Measurements from ENCODE around the gene KIF19. TPM values are rescaled to one million over a fixed set of nuclear protein-coding genes. Genes with fewer than 3 reads are reported as not detected.

KIF19 gene
- total RNA-seq, 4 donors from 2014 or later, result 0.41 to 1.8 (median 0.62) TPM; not detected in 1

DNA sequence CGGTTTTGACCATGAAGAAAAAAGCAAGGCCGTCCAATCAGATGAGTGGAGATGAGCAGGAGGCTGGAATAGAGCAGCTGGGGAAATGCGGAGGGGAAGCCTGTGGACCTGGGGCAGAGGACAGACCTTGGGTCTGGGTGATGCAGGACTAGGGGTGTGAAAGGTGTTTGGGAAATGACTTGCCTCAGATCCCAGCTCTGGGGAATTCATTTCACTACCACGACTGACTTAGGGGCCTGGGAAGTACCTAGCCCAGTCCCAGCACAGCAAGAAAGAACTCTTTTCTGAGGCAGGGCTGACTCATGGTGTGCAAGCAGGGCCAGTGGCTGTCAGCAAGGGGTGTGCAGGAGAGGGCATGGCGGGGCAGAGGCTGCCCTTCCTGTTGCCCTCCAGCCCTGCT, 37.2 kb upstream of the KIF19 start:
- intact Hi-C loops (cut with DNase I; ENCODE audit: low total_unique reads) (no loop called here), in situ Hi-C loops (cut with MboI; ENCODE audit: low sequenced_read_pairs in 4 of 4) (no loop called here)
- DNase-seq, result no peak
- Histone ChIP-seq H3K27ac (no peak overlapping the region), H3K9me3 (no peaks in the 10 kb centered on the region), H3K27me3 (peaks cover 0 to 13% (median 3%) of the 10 kb centered on the region in 3 donors), H3K4me3 (no peak overlapping the region), H3K36me3 (no peaks in the 10 kb centered on the region), H3K4me1 (no peaks in the 10 kb centered on the region)
- no peak for ATAC-seq
- no peak for TF ChIP-seq POLR2A (IDR thresholded peaks at IDR 0.05)
- TF ChIP-seq, protein P1, sequence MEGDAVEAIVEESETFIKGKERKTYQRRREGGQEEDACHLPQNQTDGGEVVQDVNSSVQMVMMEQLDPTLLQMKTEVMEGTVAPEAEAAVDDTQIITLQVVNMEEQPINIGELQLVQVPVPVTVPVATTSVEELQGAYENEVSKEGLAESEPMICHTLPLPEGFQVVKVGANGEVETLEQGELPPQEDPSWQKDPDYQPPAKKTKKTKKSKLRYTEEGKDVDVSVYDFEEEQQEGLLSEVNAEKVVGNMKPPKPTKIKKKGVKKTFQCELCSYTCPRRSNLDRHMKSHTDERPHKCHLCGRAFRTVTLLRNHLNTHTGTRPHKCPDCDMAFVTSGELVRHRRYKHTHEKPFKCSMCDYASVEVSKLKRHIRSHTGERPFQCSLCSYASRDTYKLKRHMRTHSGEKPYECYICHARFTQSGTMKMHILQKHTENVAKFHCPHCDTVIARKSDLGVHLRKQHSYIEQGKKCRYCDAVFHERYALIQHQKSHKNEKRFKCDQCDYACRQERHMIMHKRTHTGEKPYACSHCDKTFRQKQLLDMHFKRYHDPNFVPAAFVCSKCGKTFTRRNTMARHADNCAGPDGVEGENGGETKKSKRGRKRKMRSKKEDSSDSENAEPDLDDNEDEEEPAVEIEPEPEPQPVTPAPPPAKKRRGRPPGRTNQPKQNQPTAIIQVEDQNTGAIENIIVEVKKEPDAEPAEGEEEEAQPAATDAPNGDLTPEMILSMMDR (IDR thresholded peaks at IDR 0.05 in 4 of 5, conservative IDR thresholded peaks at IDR 0.05 in 1 of 5), result no peak

DNA sequence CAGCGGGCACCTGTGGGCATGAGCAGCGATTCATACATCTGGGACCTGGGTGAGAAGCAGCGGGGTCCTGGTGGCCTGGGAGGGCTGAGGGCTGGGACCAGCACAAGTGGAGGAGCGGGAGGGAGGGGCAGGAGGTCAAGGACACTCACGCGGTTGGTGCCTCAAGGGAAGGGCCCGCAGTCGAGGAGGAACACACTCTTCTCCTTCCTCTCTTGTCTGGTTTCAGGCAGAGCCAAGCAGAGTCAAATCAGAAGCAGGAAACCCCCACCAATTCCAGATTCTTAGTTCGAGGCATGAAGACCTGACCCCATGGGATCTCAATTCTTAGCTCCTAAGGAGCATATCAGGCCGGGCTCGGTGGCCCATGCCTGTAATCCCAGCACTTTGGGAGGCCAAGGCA, 36.3 kb upstream of the KIF19 start:
- ATAC-seq (no peak), DNase-seq (no peak)
- intact Hi-C loops (cut with DNase I; ENCODE audit: low total_unique reads), result no loop called here
- in situ Hi-C loops (cut with MboI; ENCODE audit: low sequenced_read_pairs in 4 of 4), result no loop called here
- TF ChIP-seq POLR2A (IDR thresholded peaks at IDR 0.05), result no peak
- H3K4me1 ChIP-seq, result no peaks in the 10 kb centered on the region
- no peak overlapping the region for H3K27ac ChIP-seq
- H3K4me3 ChIP-seq, result no peak overlapping the region
- peaks cover 0 to 6% (median 0%) of the 10 kb centered on the region in 3 donors for H3K27me3 ChIP-seq
- no peaks in the 10 kb centered on the region for H3K9me3 ChIP-seq
- H3K36me3 ChIP-seq, result no peaks in the 10 kb centered on the region

DNA sequence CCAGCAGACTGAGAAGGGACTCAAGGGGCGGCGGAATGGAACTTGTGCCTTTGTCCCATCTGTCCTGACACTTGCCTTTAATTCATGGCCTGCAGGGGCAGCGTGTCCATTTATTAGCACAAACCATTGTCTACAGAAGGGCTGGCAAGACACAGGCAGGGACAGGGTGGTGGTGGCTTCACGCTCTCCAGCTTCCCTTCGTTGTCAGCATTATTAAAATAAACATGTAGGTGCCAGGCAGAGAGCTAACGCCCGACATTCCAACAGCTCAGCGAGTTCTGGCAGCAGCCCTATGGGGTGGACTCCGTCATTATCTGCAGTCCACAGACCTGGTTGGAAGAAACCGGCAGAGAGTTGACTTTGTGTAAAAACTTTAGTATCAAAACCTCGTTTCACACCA, 35.7 kb upstream of the KIF19 start:
- H3K27ac ChIP-seq, result no peak overlapping the region
- DNase-seq, result no peak
- no peaks in the 10 kb centered on the region for H3K9me3 ChIP-seq
- H3K36me3 ChIP-seq, result no peaks in the 10 kb centered on the region
- intact Hi-C loops (cut with DNase I; ENCODE audit: low total_unique reads), result no loop called here
- in situ Hi-C loops (cut with MboI; ENCODE audit: low sequenced_read_pairs in 4 of 4), result no loop called here
- ATAC-seq, result no peak
- H3K27me3 ChIP-seq, result no peaks in the 10 kb centered on the region
- TF ChIP-seq, protein P1 (IDR thresholded peaks at IDR 0.05 in 4 of 5, conservative IDR thresholded peaks at IDR 0.05 in 1 of 5), result no peak
- no peak for TF ChIP-seq POLR2A (IDR thresholded peaks at IDR 0.05)
- H3K4me3 ChIP-seq, result no peak overlapping the region
- H3K4me1 ChIP-seq, result no peaks in the 10 kb centered on the region

DNA sequence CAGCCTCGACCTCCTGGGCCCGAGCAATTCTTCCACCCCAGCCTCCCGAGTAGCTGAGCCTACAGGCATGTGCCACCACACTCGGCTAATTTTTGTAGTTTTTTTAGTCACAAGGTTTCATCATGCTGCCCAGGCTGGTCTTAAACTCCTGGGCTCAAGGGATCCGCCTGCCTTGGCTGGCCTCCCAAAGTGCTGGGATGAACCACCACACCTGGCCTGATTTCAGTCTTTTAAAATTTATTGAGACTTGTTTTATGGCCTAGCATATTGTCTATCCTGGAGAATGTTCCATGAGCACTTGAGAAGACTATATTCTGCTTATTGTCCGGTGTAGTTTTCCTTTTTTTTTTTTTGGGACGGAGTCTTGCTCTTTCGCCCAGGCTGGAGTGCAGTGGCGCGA, 33.5 kb upstream of the KIF19 start:
- Histone ChIP-seq H3K36me3 (no peaks in the 10 kb centered on the region), H3K27me3 (no peaks in the 10 kb centered on the region), H3K4me1 (no peaks in the 10 kb centered on the region), H3K4me3 (no peak overlapping the region), H3K9me3 (no peaks in the 10 kb centered on the region), H3K27ac (no peak overlapping the region)
- TF ChIP-seq POLR2A (IDR thresholded peaks at IDR 0.05), result no peak
- TF ChIP-seq, protein P1 (IDR thresholded peaks at IDR 0.05 in 4 of 5, conservative IDR thresholded peaks at IDR 0.05 in 1 of 5), result no peak
- in situ Hi-C loops (cut with MboI; ENCODE audit: low sequenced_read_pairs in 4 of 4) (no loop called here), intact Hi-C loops (cut with DNase I; ENCODE audit: low total_unique reads) (no loop called here)
- ATAC-seq (no peak), DNase-seq (no peak)

DNA sequence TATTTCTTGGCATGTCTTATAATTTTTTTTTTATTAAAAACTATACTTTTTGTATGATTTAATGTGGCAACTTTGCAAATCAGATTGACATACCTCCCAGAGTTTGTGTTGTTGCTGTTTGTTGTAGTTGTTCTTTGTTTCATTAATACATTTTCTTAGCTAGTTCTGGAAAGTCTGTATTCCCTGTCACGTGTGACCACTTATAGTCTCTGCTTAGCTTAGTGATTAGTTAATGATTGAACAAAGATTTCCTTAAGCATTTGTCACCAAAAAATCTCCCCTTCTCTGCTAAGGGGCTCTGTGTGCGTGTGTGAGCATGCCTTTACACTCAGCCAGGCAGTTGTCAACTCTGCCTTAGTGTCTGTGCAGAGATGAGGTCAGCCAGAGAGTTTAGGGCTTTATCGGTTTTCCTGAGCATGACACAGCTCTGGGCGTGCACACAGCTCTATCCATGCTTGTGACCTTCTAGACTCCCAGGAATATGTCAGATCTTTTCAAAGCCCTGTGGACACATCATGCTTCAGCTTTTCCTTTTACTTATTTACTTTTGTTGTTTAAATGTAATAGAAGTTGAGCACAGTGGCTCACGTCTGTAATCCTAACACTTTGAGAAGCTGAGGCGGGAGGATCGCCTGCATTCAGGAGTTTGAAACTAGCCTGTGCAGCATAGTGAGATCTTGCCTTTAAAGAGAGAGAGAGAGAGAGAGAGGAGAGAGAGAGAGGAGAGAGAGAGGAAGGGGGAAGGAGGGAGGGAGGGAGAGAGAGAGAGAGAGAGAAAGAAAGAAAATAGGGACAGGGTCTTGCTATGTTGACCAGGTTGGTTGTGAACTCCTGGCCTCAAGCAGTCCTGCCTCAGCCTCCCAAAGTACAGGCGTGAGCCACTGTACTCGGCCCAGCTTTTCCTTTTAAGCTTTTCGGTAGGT, 30.1 kb upstream of the KIF19 start:
- Histone ChIP-seq H3K4me1 (no peaks in the 10 kb centered on the region), H3K4me3 (no peak overlapping the region), H3K36me3 (no peaks in the 10 kb centered on the region), H3K27me3 (no peaks in the 10 kb centered on the region), H3K9me3 (no peaks in the 10 kb centered on the region), H3K27ac (no peak overlapping the region)
- DNase-seq (no peak), ATAC-seq (no peak)
- intact Hi-C loops (cut with DNase I; ENCODE audit: low total_unique reads), result loop anchor here (2.0 kb wide), 1 partner anchor 85 kb away; no protein-coding TSS in a partner anchor
- TF ChIP-seq POLR2A (IDR thresholded peaks at IDR 0.05), result no peak
- TF ChIP-seq, protein P1 (IDR thresholded peaks at IDR 0.05 in 4 of 5, conservative IDR thresholded peaks at IDR 0.05 in 1 of 5), result no peak
- in situ Hi-C loops (cut with MboI; ENCODE audit: low sequenced_read_pairs in 4 of 4), result loop anchor here in 1 of 4 donors (5.0 kb wide), 1 partner anchor 84 kb away; the partner anchor contains the start of gene TTYH2
